PFSK-1 (cell line): ENCODE measurements around the gene PTPRA.

Experiments
- POLR2AphosphoS5 ChIP-seq: IDR thresholded peaks from 2 replicates; pipeline ENCODE4 v1.6.1; 2012; ENCODE audit warnings: low read depth, mild to moderate bottlenecking, control low read depth, low read length, moderate library complexity
- SIN3A ChIP-seq: IDR thresholded peaks from 2 replicates; pipeline ENCODE4 v1.6.1; 2012; ENCODE audit warnings: mild to moderate bottlenecking, low read length, moderate library complexity, borderline replicate concordance; ENCODE audit not compliant: insufficient read depth
- TAF1 ChIP-seq: IDR thresholded peaks from 2 replicates; pipeline ENCODE4 v1.6.1; 2012; ENCODE audit warnings: low read length, control low read depth, borderline replicate concordance; ENCODE audit not compliant: insufficient read depth
- TF ChIP-seq, protein P1 (sequence below), 2 experiments: IDR thresholded peaks; 2 replicates each; pipeline versions ENCODE4 v1.6.1 to v1.8.0; 2011 to 2012; ENCODE audit warnings: low read depth in 2 of 2, low read length in 2 of 2, control low read depth in 1 of 2, inconsistent platforms in 1 of 2, mild to moderate bottlenecking in 1 of 2, moderate library complexity in 1 of 2; ENCODE audit not compliant: insufficient read depth in 1 of 2

DNA sequence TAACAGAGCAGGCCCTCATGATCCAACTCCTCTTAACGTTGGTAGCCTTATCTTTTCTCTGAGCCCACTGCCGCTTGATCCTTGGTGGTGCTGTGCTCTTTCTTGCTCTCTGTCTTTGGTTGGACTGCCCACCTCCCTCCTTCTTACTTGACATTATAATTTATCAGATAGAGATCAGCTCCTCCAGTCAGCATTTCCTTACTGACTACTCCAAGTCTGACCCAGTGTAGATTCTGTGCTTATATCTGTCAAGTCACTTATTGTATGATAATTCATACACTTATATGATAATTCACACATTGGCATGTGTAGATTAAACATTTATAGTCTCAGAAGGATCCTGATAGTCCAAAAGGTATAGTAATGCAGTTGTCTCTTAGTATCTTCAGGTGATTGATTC, 18.1 kb downstream of the PTPRA start:
- TF ChIP-seq, protein P1, sequence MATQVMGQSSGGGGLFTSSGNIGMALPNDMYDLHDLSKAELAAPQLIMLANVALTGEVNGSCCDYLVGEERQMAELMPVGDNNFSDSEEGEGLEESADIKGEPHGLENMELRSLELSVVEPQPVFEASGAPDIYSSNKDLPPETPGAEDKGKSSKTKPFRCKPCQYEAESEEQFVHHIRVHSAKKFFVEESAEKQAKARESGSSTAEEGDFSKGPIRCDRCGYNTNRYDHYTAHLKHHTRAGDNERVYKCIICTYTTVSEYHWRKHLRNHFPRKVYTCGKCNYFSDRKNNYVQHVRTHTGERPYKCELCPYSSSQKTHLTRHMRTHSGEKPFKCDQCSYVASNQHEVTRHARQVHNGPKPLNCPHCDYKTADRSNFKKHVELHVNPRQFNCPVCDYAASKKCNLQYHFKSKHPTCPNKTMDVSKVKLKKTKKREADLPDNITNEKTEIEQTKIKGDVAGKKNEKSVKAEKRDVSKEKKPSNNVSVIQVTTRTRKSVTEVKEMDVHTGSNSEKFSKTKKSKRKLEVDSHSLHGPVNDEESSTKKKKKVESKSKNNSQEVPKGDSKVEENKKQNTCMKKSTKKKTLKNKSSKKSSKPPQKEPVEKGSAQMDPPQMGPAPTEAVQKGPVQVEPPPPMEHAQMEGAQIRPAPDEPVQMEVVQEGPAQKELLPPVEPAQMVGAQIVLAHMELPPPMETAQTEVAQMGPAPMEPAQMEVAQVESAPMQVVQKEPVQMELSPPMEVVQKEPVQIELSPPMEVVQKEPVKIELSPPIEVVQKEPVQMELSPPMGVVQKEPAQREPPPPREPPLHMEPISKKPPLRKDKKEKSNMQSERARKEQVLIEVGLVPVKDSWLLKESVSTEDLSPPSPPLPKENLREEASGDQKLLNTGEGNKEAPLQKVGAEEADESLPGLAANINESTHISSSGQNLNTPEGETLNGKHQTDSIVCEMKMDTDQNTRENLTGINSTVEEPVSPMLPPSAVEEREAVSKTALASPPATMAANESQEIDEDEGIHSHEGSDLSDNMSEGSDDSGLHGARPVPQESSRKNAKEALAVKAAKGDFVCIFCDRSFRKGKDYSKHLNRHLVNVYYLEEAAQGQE (IDR thresholded peaks at IDR 0.05; ENCODE audit: insufficient read depth in 1 of 2, low read depth in 2 of 2, low read length in 2 of 2), result no peak
- no peak for TF ChIP-seq POLR2AphosphoS5
- TF ChIP-seq TAF1, result no peak
- no peak for TF ChIP-seq SIN3A
